WERI-Rb-1 (cell line): Measurements from ENCODE around the gene HDC.

Experiments
- DNase-seq: peaks from one replicate; pipeline ENCODE4 v3.0.0-alpha.2; 2020
- H3K27ac ChIP-seq: fragments of 250-450 bp; sonication (Bioruptor Pico); 2 replicates; pipeline ENCODE4 v1.5.1; 2020; ENCODE audit warnings: mild to moderate bottlenecking, moderate library complexity
- H3K27me3 ChIP-seq: fragments of 250-450 bp; sonication (Bioruptor Pico); 2 replicates; pipeline ENCODE4 v1.5.1; 2021; ENCODE audit warnings: mild to moderate bottlenecking, low read depth, moderate library complexity; ENCODE audit not compliant: insufficient read depth, severe bottlenecking
- H3K36me3 ChIP-seq: fragments of 250-450 bp; sonication (Bioruptor Pico); 2 replicates; pipeline ENCODE4 v1.5.1; 2020; ENCODE audit warnings: mild to moderate bottlenecking, moderate library complexity
- H3K4me3 ChIP-seq: 2 replicates; pipeline ENCODE4 v1.5.1; 2011; ENCODE audit warnings: low read depth, mild to moderate bottlenecking, control low read depth, low read length
- H3K9me3 ChIP-seq: fragments of 250-450 bp; sonication (Bioruptor Pico); 2 replicates; pipeline ENCODE4 v1.5.1; 2021; ENCODE audit warnings: mild to moderate bottlenecking, moderate library complexity; ENCODE audit not compliant: severe bottlenecking
- CTCF ChIP-seq: IDR thresholded peaks from 2 replicates; pipeline ENCODE4 v1.5.1; 2011; ENCODE audit warnings: low read depth, mild to moderate bottlenecking, control low read depth, inconsistent platforms, low read length

The HDC gene

GRCh38 chr15:50209809-50210208 lies 55.7 kb downstream of the HDC start:
- H3K4me3 ChIP-seq: no peak overlapping the region
- DNase-seq: no peak
- peaks cover 14% of the 10 kb centered on the region for H3K9me3 ChIP-seq
- no peak for TF ChIP-seq CTCF
- peaks cover 37% of the 10 kb centered on the region for H3K36me3 ChIP-seq
- H3K27me3 ChIP-seq: no peaks in the 10 kb centered on the region
- peak overlapping the region; percentile 62 for H3K27ac ChIP-seq

GRCh38 chr15:50206020-50206419 lies 59.5 kb downstream of the HDC start:
- Histone ChIP-seq H3K4me3 (no peak overlapping the region), H3K27me3 (no peaks in the 10 kb centered on the region), H3K36me3 (peaks cover 37% of the 10 kb centered on the region), H3K9me3 (no peaks in the 10 kb centered on the region), H3K27ac (no peak overlapping the region)
- DNase-seq: no peak
- no peak for TF ChIP-seq CTCF

- no peak overlapping the region for H3K4me3 ChIP-seq
- peaks cover 25% of the 10 kb centered on the region for H3K36me3 ChIP-seq
- no peaks in the 10 kb centered on the region for H3K27me3 ChIP-seq
- DNase-seq: no peak
- no peaks in the 10 kb centered on the region for H3K9me3 ChIP-seq
- TF ChIP-seq CTCF: no peak
- no peak overlapping the region for H3K27ac ChIP-seq
These were observed 63.5 kb downstream of the HDC start for GRCh38 chr15:50202003-50202402.

- Histone ChIP-seq H3K27ac (no peak overlapping the region; the same call in 1 of the 2 replicates), H3K4me3 (no peak overlapping the region), H3K36me3 (peaks cover 4% of the 10 kb centered on the region; the same call in 1 of the 2 replicates), H3K27me3 (no peaks in the 10 kb centered on the region), H3K9me3 (no peaks in the 10 kb centered on the region)
- peak; percentile 25 for DNase-seq
- TF ChIP-seq CTCF: no peak
These were observed 72.5 kb downstream of the HDC start for GRCh38 chr15:50192926-50193620.

GRCh38 chr15:50192164-50192563 lies 73.4 kb downstream of the HDC start:
- Histone ChIP-seq H3K27ac (no peak overlapping the region), H3K27me3 (no peaks in the 10 kb centered on the region), H3K36me3 (0 out of 2 replicates have a peak, but pooled peaks cover 4% of the 10 kb centered on the region), H3K9me3 (no peaks in the 10 kb centered on the region), H3K4me3 (no peak overlapping the region)
- DNase-seq: no peak
- no peak for TF ChIP-seq CTCF
